GM11168 (cell line): ENCODE results near the gene PITPNM2.
"Not testable (repeated sequence)": the region's sequence is repeated elsewhere in the genome, so short reads cannot be mapped to it uniquely, and the experiment has no call there.

Experiments used
- in situ Hi-C: fragments of 300-500 bp; cut with MboI; formaldehyde crosslinking; loops from one replicate; pipeline ENCODE4 v1.12.0; 2022; ENCODE audit warnings: low sequenced_read_pairs; ENCODE audit not compliant: unreplicated experiment

The PITPNM2 gene

GRCh38 chr12:123122626-123123025 lies 28.3 kb downstream of the PITPNM2 start:
- in situ Hi-C loops: no loop called here

GRCh38 chr12:123121670-123122069 lies 29.2 kb downstream of the PITPNM2 start:
- in situ Hi-C loops: no loop called here

GRCh38 chr12:123120452-123121166 lies 30.3 kb downstream of the PITPNM2 start:
- in situ Hi-C loops: no loop called here

GRCh38 chr12:123119808-123120207 lies 31.1 kb downstream of the PITPNM2 start:
- in situ Hi-C loops: no loop called here

DNA sequence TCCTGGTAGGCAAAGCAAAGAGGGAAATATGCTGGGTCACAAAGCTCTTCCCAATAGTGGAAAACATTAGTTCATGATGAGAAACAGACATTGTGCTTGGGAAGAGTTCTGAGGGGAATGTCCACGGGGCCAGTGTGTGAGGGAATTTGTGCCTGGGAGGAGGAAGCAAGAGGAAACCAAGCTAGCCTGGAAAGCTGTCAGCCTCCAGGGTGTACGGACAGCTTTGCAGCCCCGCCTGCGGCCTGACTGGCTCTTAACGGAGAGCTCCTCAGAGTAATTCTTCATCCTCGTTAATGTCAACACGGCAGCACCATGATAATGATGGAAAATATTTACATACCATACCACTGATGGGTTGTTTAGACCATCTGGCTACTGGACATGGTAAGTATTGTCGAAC lies 32.4 kb downstream of the PITPNM2 start:
- in situ Hi-C loops: no loop called here

GRCh38 chr12:123115409-123116121 lies 35.3 kb downstream of the PITPNM2 start:
- in situ Hi-C loops: no loop called here

GRCh38 chr12:123114304-123115083 lies 36.4 kb downstream of the PITPNM2 start:
- in situ Hi-C loops: no loop called here

GRCh38 chr12:123113026-123113425 lies 37.9 kb downstream of the PITPNM2 start:
- in situ Hi-C loops: no loop called here

- in situ Hi-C loops: no loop called here
Observed at GRCh38 chr12:123111498-123112165, 39.3 kb downstream of the PITPNM2 start.

DNA sequence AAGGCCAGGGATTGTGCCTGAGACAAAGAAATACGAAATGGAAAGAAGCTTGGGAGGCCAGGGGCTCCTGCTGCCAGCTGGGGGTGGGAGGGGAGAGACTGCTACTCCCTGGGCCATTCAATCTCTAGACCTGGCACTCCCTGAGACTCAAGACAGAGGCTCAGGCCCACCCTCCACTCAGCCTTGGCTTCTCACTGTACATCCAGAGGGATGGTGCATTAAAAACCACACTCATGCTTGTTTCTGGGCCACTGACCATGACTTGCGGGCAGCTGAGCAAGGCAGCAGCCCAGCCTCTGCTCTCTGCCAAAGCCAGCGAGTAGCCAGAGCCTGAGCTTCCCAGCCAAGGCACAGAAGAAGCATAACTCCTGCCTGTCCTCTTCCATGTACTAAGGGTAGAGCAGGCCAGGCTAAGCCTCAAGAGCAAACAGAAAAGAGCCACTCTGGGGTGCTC lies 41.5 kb downstream of the PITPNM2 start:
- in situ Hi-C loops: no loop called here

DNA sequence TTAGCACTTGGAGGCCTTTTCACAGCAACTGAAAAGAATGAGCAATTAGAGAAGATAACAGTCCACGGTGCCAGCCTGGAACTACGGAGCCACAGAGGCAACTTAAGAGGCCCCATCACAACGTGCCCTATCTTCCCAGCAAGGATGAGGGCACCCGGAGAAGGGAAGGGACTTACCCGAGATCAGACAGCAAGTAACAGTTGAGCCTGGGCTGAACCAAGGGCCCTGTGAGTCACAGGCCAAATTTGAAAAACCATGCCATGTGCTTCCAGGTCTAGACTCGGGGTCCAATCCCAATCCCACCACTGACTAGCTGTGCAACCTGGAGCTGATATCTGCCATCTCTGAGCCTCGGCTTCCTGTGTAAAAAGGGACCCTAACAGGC lies 42.2 kb downstream of the PITPNM2 start:
- in situ Hi-C loops: no loop called here

- in situ Hi-C loops: no loop called here
Observed at GRCh38 chr12:123107926-123108681, 42.8 kb downstream of the PITPNM2 start.

DNA sequence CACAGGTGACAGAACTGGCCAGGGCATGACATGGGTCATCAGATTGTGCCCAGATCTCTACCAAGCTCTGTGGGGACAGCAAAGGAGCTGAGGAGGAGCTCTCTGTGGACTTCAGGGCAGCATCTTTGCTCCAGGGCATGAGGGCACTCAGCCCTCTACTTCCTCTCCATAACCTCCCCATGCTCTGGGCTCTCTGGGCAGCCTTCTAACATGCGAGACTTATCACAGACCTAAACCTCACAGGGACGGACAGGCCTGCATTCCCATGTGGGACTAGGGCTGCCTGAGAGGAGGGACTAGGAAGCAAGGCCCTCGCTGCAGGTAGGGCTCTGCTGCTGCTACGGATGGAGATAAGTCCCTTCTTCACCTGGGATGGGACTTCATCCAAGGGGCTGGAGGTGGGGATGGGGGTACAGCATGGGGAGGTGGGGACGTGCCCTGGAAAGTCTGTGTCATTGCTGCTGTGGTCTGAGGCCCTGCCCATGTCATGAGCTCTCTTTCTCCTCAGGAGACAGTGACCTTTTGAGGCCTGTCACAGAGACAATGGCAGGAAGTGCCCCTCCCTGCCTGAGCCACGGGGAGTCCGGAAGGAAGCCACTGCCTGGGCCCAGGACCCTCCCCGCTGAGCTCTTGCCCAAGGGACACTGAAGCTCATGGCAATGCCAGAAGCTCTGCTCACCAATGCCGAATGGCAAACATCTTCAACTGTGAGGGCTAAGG lies 44.1 kb downstream of the PITPNM2 start:
- in situ Hi-C loops: no loop called here

GRCh38 chr12:123105211-123105826 lies 45.6 kb downstream of the PITPNM2 start:
- in situ Hi-C loops: no loop called here

- in situ Hi-C loops: no loop called here
Observed at GRCh38 chr12:123104809-123105208, 46.1 kb downstream of the PITPNM2 start.

- in situ Hi-C loops: not testable (repeated sequence)
Observed at GRCh38 chr12:123104094-123104493, 46.8 kb downstream of the PITPNM2 start.

DNA sequence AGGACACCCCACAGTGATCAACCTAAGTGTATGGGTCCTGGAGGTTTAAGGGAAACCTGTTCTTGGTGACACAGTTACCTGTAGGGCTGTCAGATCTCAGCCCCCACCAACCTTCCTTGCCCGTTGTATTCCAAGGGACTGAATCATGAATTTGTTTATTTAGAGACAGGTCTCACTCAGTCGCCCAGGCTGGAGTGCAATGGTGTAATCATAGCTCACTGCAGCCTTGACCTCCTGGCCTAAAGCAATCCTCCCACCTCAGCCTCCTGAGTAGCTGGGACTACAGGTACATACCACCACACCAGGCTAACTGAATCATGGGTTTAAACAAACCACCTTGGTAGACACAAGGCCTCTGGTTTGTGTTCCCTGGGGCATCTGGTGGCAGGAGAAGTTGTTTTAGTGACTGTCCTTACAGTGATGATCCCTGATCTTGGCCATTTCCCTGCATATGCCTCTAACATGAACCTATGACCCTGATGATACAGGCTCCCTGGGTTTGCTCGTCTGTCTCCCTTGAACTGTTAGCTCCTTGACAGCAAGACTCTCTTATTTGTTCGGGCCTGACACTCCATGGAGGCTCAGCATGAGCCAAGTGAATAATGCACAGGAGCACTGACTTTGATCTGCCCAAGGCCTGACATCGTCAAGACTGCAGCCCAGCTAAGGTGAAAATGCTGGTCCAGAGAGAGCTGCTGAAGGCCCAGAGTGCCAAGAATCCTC lies 47.9 kb downstream of the PITPNM2 start:
- in situ Hi-C loops: no loop called here

DNA sequence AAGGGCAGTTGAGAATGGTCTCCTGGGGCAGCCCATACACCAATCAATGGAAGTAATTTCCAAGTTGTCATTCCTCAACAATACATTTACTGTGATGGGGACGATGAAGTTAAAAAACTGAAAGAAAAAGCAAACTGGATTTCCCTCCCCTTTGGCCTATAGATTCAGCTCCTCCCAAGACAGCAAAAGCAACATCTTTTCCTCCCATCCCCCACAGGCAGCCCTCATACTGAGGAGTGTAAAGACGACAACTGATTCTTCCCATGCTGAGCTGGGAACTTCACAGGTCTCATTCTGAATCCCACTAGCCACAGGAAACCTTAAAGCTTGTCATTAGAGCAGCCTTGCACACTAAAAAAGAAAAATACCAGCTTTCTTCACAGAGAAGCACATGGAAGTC lies 48.5 kb downstream of the PITPNM2 start:
- in situ Hi-C loops: no loop called here
